Measurements from ENCODE around the gene MAML3.
A peak's percentile ranks its signal among the peaks of the same experiment; 100 is the strongest.

Gene MAML3

DNA sequence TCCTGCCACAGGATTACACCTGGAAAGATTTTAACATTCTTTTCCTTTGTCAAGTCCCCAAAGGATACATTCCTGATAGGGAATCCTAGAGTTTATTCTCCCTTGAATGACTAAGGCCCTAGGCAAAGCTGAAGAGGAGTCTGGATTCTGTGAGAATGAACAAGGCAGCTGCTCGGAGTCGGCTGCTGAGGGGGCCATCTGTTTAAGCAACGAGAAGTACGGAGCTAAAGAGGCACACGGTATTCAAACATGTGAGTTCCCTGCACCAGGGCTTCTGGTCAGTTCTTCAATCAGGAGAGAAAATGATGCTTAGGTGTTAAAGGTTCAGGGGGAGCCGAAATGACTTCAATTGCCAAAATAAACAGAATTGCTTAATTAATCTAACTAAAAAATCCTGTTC is 390.8 kb downstream of the MAML3 start:
- TF ChIP-seq, protein P1, sequence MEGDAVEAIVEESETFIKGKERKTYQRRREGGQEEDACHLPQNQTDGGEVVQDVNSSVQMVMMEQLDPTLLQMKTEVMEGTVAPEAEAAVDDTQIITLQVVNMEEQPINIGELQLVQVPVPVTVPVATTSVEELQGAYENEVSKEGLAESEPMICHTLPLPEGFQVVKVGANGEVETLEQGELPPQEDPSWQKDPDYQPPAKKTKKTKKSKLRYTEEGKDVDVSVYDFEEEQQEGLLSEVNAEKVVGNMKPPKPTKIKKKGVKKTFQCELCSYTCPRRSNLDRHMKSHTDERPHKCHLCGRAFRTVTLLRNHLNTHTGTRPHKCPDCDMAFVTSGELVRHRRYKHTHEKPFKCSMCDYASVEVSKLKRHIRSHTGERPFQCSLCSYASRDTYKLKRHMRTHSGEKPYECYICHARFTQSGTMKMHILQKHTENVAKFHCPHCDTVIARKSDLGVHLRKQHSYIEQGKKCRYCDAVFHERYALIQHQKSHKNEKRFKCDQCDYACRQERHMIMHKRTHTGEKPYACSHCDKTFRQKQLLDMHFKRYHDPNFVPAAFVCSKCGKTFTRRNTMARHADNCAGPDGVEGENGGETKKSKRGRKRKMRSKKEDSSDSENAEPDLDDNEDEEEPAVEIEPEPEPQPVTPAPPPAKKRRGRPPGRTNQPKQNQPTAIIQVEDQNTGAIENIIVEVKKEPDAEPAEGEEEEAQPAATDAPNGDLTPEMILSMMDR (IDR thresholded peaks at IDR 0.05) = no peak
- Mint-ChIP-seq H3K36me3 (ENCODE audit: low read depth) (peaks cover 32% of the 10 kb centered on the region), H3K27ac (peak overlapping the region; percentile 44), H3K4me3 (no peak overlapping the region), H3K4me1 (peaks cover 68% of the 10 kb centered on the region), H3K27me3 (ENCODE audit: low read depth, poor library complexity) (no peaks in the 10 kb centered on the region), H3K9me3 (no peaks in the 10 kb centered on the region)
- DNase-seq = no peak

DNA sequence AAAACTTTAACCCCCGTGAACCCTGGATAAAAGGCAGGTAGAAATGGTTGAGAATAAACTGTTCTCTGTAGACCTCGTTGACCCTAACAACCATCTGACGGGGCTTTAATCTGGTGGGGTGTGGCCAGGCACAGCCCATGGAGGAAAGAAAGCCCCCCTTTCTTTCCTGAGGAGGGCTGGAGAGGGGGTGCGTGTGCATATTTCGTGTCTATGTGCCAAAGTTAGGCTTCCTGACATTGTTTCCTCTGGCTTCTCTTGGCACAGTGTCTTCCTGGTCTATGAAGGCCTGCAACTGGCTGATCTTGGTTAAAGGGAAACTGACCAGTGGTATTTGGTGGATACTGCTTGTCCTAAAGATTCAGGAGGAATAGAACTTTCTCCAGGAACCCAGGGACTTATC is 391.3 kb downstream of the MAML3 start:
- Mint-ChIP-seq H3K36me3 (ENCODE audit: low read depth) (peaks cover 31% of the 10 kb centered on the region), H3K4me3 (no peak overlapping the region), H3K27me3 (ENCODE audit: low read depth, poor library complexity) (no peaks in the 10 kb centered on the region), H3K9me3 (no peaks in the 10 kb centered on the region), H3K4me1 (peaks cover 72% of the 10 kb centered on the region), H3K27ac (peak overlapping the region; percentile 17)
- DNase-seq = no peak
- TF ChIP-seq, protein P1 (IDR thresholded peaks at IDR 0.05) = no peak

DNA sequence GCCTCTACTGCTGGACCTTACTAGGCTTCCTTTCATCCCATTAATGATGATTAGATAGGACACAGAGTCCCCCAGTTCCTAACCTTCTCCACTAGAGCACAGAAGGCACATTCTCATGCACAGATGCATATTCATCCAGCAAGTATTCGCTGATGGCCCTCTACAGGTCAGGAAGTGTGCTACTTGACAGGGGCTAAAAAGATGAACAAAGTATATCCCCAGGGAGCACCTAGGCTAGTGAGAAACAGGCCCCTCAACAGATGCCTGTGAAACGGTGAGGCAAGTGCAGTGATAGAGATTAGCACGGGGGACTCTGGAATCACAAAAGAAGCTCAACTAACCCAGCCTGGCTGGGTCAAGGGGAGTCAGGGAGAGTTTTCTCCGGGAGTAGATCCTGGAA is 392.5 kb downstream of the MAML3 start:
- H3K36me3 Mint-ChIP-seq (ENCODE audit: low read depth) = peaks cover 22% of the 10 kb centered on the region
- no peak for DNase-seq
- no peaks in the 10 kb centered on the region for H3K27me3 Mint-ChIP-seq (ENCODE audit: low read depth, poor library complexity)
- peaks cover 78% of the 10 kb centered on the region for H3K4me1 Mint-ChIP-seq
- H3K9me3 Mint-ChIP-seq = no peaks in the 10 kb centered on the region
- H3K4me3 Mint-ChIP-seq = no peak overlapping the region
- TF ChIP-seq, protein P1 (IDR thresholded peaks at IDR 0.05) = no peak
- H3K27ac Mint-ChIP-seq = peak overlapping the region; percentile 48

DNA sequence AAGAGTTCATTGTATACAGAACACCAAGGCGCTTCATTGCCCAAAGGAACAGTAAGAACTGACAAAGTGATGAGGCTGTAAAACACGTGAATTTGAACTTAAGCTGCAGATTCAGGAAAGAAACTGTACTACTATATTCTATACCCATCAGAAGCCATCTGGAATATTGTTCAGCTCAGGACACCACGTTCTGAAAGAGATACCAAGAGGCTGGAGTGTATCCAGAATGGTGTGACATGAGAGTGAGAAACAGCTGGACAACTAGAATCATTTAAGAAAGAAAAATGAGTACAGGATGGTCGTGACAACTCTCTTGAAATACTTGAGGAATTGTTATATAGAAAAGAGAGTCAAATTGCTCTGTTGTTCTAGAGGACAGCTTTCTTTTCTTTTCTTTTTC is 393.4 kb downstream of the MAML3 start:
- TF ChIP-seq, protein P1 (IDR thresholded peaks at IDR 0.05) = no peak
- no peaks in the 10 kb centered on the region for H3K9me3 Mint-ChIP-seq
- H3K36me3 Mint-ChIP-seq (ENCODE audit: low read depth) = peaks cover 25% of the 10 kb centered on the region
- no peak for DNase-seq
- peak overlapping the region; percentile 55 for H3K27ac Mint-ChIP-seq
- peaks cover 83% of the 10 kb centered on the region for H3K4me1 Mint-ChIP-seq
- H3K27me3 Mint-ChIP-seq (ENCODE audit: low read depth, poor library complexity) = no peaks in the 10 kb centered on the region
- no peak overlapping the region for H3K4me3 Mint-ChIP-seq

DNA sequence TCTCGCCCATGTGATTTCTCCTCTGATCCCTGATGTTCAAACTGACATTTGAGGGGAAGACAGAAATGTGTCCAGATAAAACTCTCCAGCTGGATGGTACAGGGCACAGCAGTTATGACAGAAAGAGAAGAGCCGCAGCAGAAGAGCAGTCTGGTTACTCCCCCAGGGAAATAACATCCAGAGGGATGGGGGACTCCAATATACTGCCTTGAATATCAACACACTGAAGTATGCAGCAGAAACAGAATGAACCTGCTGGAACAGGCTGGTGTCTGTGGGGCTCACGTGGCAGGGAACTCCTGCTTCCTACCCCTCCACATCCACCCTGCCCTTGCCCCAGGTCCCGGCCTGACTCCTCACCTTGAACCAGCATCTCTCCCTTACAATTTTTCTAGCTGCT is 394.9 kb downstream of the MAML3 start:
- Mint-ChIP-seq H3K27ac (no peak overlapping the region), H3K4me3 (no peak overlapping the region), H3K27me3 (ENCODE audit: low read depth, poor library complexity) (no peaks in the 10 kb centered on the region), H3K36me3 (ENCODE audit: low read depth) (peaks cover 33% of the 10 kb centered on the region), H3K9me3 (no peaks in the 10 kb centered on the region), H3K4me1 (peaks cover 81% of the 10 kb centered on the region)
- TF ChIP-seq, protein P1 (IDR thresholded peaks at IDR 0.05) = no peak
- DNase-seq = no peak

DNA sequence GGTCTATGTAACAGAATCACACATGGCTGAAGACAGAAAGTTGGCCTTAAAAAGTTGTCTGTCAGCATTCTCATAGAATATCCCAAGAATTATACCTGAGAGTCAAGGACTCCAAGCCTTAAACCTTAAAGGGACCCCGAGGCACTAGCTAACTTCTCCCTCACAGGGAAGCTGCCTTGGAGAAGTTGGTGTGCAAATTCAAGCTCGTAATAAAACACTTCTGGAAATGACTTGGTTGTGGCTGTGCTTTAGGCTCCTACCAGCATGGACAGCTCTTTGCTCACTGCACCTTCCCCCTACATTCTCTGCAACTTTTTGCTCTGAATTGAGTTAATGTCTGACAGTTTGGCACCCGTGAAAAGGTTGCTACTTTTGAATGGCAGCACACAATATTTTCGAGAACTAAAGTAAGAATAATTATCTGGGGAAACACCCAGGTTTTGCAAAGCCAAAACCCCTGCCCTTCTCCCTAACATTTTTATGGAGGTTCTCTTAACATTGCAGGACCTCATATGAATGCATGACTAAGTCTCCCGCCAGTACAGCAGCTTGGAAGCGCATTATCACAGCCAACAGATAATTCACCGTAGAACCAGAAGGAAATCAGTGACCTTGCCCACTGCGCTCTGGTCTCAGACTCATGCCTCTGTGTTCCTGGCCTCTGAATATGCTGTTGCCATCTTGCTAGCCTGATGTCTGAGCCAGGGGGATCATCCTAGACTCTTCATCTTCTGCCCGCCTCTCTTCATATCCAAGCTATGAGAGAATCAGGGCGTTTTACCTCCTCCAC is 397.4 kb downstream of the MAML3 start:
- Mint-ChIP-seq H3K9me3 (no peaks in the 10 kb centered on the region), H3K27ac (peak overlapping the region; percentile 88), H3K4me1 (peaks cover 79% of the 10 kb centered on the region), H3K36me3 (ENCODE audit: low read depth) (peaks cover 33% of the 10 kb centered on the region), H3K4me3 (no peak overlapping the region), H3K27me3 (ENCODE audit: low read depth, poor library complexity) (no peaks in the 10 kb centered on the region)
- no peak for DNase-seq
- TF ChIP-seq, protein P1 (IDR thresholded peaks at IDR 0.05) = no peak
